GM21515 (cell line): ENCODE measurements around the gene SAMD8.
A peak's percentile ranks its signal among the peaks of the same experiment; 100 is the strongest.
"Not testable (repeated sequence)": the region's sequence is repeated elsewhere in the genome, so short reads cannot be mapped to it uniquely, and the experiment has no call there.

Experiments used
- ATAC-seq: cut with Tn5 transposase; IDR thresholded peaks from one replicate; pipeline ENCODE4 v1.9.1; 2021; ENCODE audit not compliant: unreplicated experiment

The SAMD8 gene

GRCh38 chr10:75211007-75211691 lies 99.7 kb downstream of the SAMD8 start:
- no peak for ATAC-seq

- no peak for ATAC-seq
Measured at GRCh38 chr10:75212343-75212742, 100.9 kb downstream of the SAMD8 start.

GRCh38 chr10:75220274-75220673 lies 108.8 kb downstream of the SAMD8 start:
- ATAC-seq = no peak

GRCh38 chr10:75221492-75221891 lies 110.0 kb downstream of the SAMD8 start:
- ATAC-seq = not testable (repeated sequence)

GRCh38 chr10:75223507-75223906 lies 112.1 kb downstream of the SAMD8 start:
- ATAC-seq = no peak

- ATAC-seq = no peak
Measured at GRCh38 chr10:75226095-75226494, 114.6 kb downstream of the SAMD8 start.

- no peak for ATAC-seq
Measured at GRCh38 chr10:75226656-75227055, 115.2 kb downstream of the SAMD8 start.

- ATAC-seq = no peak
Measured at GRCh38 chr10:75228278-75228677, 116.8 kb downstream of the SAMD8 start.

- ATAC-seq = no peak
Measured at GRCh38 chr10:75228834-75229233, 117.4 kb downstream of the SAMD8 start.

- ATAC-seq = no peak
Measured at GRCh38 chr10:75229971-75230370, 118.5 kb downstream of the SAMD8 start.

GRCh38 chr10:75230600-75231038 lies 119.2 kb downstream of the SAMD8 start:
- ATAC-seq = peak; percentile 40
